Adipocyte (in vitro differentiated cells): Measurements from ENCODE around the gene MMP17.

Experiments
- DNase-seq: peaks from one replicate; pipeline ENCODE4 v3.0.0-alpha.2; 2015; ENCODE audit warnings: low read depth
- H3K27me3 ChIP-seq: replicated peaks from 2 replicates; pipeline ENCODE4 v1.7.0; 2013; ENCODE audit warnings: mild to moderate bottlenecking, low read length, moderate library complexity; ENCODE audit not compliant: control insufficient read depth, insufficient read depth
- H3K36me3 ChIP-seq: 2 replicates; pipeline ENCODE4 v1.7.0; 2013; ENCODE audit warnings: low read length, mild to moderate bottlenecking, moderate library complexity; ENCODE audit not compliant: control insufficient read depth, insufficient read depth, severe bottlenecking
- H3K4me1 ChIP-seq: 2 replicates; pipeline ENCODE4 v1.7.0; 2013; ENCODE audit warnings: mild to moderate bottlenecking, low read length, moderate library complexity; ENCODE audit not compliant: control insufficient read depth, insufficient read depth
- H3K4me3 ChIP-seq: 2 replicates; pipeline ENCODE4 v1.7.0; 2013; ENCODE audit warnings: mild to moderate bottlenecking, low read length, moderate library complexity
- H3K9ac ChIP-seq: 2 replicates; pipeline ENCODE4 v1.7.0; 2013; ENCODE audit warnings: mild to moderate bottlenecking, low read length, moderate library complexity
- H3K9me3 ChIP-seq: 2 replicates; pipeline ENCODE4 v1.7.0; 2013; ENCODE audit warnings: mild to moderate bottlenecking, low read length, moderate library complexity; ENCODE audit not compliant: control insufficient read depth

Gene MMP17

GRCh38 chr12:131894313-131894860 is 66.2 kb downstream of the MMP17 start, which contains the start of gene ULK1:
Gene ULK1 (plus strand): TSS chr12:131894622. CDS start chr12:131895002, 380 bp downstream.
- Histone ChIP-seq H3K9me3 (no peaks in the 10 kb centered on the region), H3K9ac (peak within 1 kb of the TSS; percentile 92), H3K27me3 (peaks cover 5% of the 10 kb centered on the region), H3K4me1 (peaks cover 14% of the 10 kb centered on the region), H3K36me3 (no peaks in the 10 kb centered on the region), H3K4me3 (peak within 1 kb of the TSS; percentile 85)
- DNase-seq, result peak; percentile 96

DNA sequence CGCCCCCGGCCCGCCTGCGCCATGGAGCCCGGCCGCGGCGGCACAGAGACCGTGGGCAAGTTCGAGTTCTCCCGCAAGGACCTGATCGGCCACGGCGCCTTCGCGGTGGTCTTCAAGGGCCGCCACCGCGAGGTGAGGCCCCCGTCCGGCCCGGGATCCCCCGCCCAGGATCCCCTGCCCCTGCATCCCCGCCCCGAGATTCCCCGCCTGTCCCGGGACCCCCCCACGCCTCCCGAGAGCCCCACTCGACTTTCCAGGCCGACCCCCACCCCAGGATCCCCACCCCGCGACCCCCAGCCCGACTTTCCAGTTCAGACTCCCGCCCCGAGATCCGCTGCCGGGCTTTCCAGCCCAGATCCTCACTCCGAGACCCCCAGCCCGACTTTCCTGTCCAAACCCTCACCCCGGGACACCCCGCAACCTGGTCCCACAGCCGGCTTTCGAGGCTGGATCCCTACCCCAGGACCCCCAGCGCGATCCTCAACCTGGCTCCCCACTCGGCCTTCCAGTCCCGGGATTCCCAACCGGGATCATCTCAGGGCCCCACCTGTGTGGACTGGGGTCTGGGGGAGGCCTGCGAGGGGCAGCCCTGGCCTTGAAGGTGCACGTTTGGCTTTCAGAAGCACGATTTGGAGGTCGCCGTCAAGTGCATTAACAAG is 66.9 kb downstream of the MMP17 start:
- peak; percentile 44 for DNase-seq
- peak overlapping the region; percentile 85 for H3K4me3 ChIP-seq
- H3K9me3 ChIP-seq, result no peaks in the 10 kb centered on the region
- H3K36me3 ChIP-seq, result no peaks in the 10 kb centered on the region
- H3K27me3 ChIP-seq, result no peaks in the 10 kb centered on the region
- peaks cover 14% of the 10 kb centered on the region for H3K4me1 ChIP-seq
- peak overlapping the region; percentile 92 for H3K9ac ChIP-seq

DNA sequence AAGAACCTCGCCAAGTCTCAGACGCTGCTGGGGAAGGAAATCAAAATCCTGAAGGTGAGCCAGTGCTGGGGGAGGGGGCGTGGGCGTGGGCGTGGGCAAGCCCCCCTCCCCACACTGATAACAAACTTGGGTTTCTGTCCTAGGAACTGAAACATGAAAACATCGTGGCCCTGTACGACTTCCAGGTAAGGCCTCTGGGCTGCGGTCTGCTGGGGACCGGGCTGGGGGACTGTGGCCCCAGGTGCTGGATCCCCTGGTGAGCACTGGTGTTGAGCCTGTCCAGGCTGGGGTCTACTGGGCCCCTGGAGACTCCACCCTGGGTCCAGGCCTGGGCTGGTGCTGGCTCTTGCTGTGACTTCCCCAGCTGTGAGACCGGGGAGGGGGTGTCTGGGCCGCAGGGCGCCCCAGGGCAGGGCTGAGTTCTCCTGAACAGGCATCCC is 67.5 kb downstream of the MMP17 start:
- Histone ChIP-seq H3K9ac (peak overlapping the region; percentile 92), H3K27me3 (no peaks in the 10 kb centered on the region)
- no peak for DNase-seq

GRCh38 chr12:131896080-131896810 is 68.1 kb downstream of the MMP17 start:
- Histone ChIP-seq H3K9ac (peak overlapping the region; percentile 92), H3K4me3 (peak overlapping the region; percentile 85)
- DNase-seq, result peak; percentile 91

More for the DNA sequence above, 67.5 kb downstream of the MMP17 start:
- peaks cover 14% of the 10 kb centered on the region for H3K4me1 ChIP-seq
- no peaks in the 10 kb centered on the region for H3K36me3 ChIP-seq
- H3K9me3 ChIP-seq, result no peaks in the 10 kb centered on the region
- H3K4me3 ChIP-seq, result peak overlapping the region; percentile 85

GRCh38 chr12:131896811-131897270 is 68.6 kb downstream of the MMP17 start:
- Histone ChIP-seq H3K9ac (peak overlapping the region; percentile 57), H3K9me3 (no peaks in the 10 kb centered on the region), H3K4me1 (peaks cover 14% of the 10 kb centered on the region), H3K27me3 (no peaks in the 10 kb centered on the region), H3K36me3 (no peaks in the 10 kb centered on the region), H3K4me3 (peak overlapping the region; percentile 85)
- peak; percentile 87 for DNase-seq

More at GRCh38 chr12:131896080-131896810, 68.1 kb downstream of the MMP17 start:
- Histone ChIP-seq H3K9me3 (no peaks in the 10 kb centered on the region), H3K36me3 (no peaks in the 10 kb centered on the region), H3K27me3 (no peaks in the 10 kb centered on the region), H3K4me1 (peaks cover 14% of the 10 kb centered on the region)

- no peak for DNase-seq
- Histone ChIP-seq H3K36me3 (no peaks in the 10 kb centered on the region), H3K4me1 (peaks cover 14% of the 10 kb centered on the region), H3K27me3 (no peaks in the 10 kb centered on the region), H3K4me3 (no peak overlapping the region), H3K9ac (no peak overlapping the region), H3K9me3 (no peaks in the 10 kb centered on the region)
Measured at GRCh38 chr12:131897276-131897675, 69.1 kb downstream of the MMP17 start.

DNA sequence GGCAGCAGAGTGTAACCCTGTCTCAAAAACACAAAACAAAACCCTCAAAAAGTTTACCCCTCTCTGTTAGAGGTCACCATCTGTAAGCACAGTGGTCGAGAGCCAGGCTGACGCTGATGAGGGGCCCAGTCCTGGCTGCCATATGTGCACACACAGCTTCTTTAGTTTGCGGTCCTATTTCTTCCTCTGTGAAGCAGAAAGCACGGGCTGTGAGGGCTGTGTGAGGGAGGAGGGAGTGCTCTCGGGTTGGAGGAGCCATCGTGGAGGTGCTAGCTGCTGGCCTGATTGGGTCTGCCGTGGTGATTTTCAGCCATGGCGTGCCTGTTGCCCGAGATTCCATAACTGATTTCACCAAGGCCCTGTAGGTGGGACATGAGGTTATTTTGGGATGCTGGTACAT is 69.7 kb downstream of the MMP17 start:
- no peaks in the 10 kb centered on the region for H3K36me3 ChIP-seq
- no peaks in the 10 kb centered on the region for H3K9me3 ChIP-seq
- peaks cover 14% of the 10 kb centered on the region for H3K4me1 ChIP-seq
- no peak overlapping the region for H3K9ac ChIP-seq
- H3K27me3 ChIP-seq, result no peaks in the 10 kb centered on the region
- DNase-seq, result no peak
- no peak overlapping the region for H3K4me3 ChIP-seq

DNA sequence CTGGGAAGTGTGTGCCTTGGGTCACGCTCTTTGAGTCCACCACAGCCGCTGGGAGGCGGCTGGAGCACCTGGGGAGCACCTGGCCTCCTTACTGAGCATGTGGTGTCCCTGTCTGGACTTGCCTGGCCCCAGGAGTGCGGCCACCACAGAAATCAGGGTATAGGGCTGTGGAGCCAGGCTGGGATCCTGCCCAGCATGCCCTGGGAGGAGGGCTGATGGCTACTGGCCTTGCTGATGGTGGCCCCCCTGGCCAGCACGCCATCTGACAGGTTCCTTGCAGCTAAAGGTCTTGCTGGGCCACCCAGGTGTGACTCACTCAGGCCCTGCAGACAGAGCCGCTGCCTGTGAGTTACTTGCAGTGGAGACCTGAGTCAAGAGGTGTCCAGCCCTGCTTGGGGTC is 72.2 kb downstream of the MMP17 start:
- Histone ChIP-seq H3K4me1 (peaks cover 12% of the 10 kb centered on the region), H3K4me3 (no peak overlapping the region), H3K9me3 (no peaks in the 10 kb centered on the region), H3K36me3 (no peaks in the 10 kb centered on the region), H3K9ac (no peak overlapping the region), H3K27me3 (no peaks in the 10 kb centered on the region)
- no peak for DNase-seq
